Thoracic aorta (tissue), 2 donors: ENCODE data around the gene FCGR3A. TPM values are rescaled to one million over a fixed set of nuclear protein-coding genes. Genes with fewer than 3 reads are reported as not detected.
"Not testable (repeated sequence)": the region's sequence is repeated elsewhere in the genome, so short reads cannot be mapped to it uniquely, and the experiment has no call there.

Experiments used
- ATAC-seq: fragments of 150-250 bp; one replicate; pipeline ENCODE4 v1.8.0; 2017; ENCODE audit warnings: low read depth; ENCODE audit not compliant: insufficient number of reproducible peaks, low FRiP score
- DNase-seq: peaks from one replicate; pipeline ENCODE4 v3.0.0-alpha.2; 2020; ENCODE audit warnings: low spot score
- H3K27ac ChIP-seq, 2 donors: fragments of 200-600 bp; sonication (generic); 1 replicate in 1 of 2; 2 replicates in 1 of 2; pipeline ENCODE4 v1.5.1; 2016; ENCODE audit warnings: mild to moderate bottlenecking in 2 of 2, moderate library complexity in 2 of 2
- H3K27me3 ChIP-seq: fragments of 200-600 bp; sonication (generic); replicated peaks from 2 replicates; pipeline ENCODE4 v1.6.0; 2016; ENCODE audit warnings: mild to moderate bottlenecking; ENCODE audit not compliant: insufficient read depth
- H3K36me3 ChIP-seq: fragments of 200-600 bp; sonication (generic); one replicate; pipeline ENCODE4 v1.5.1; 2016
- H3K4me1 ChIP-seq, 2 donors: fragments of 200-600 bp; sonication (generic); 1 replicate in 1 of 2; 2 replicates in 1 of 2; pipeline versions ENCODE4 v1.5.1 to v1.6.0; 2016; ENCODE audit warnings: low read depth in 2 of 2, mild to moderate bottlenecking in 1 of 2; ENCODE audit not compliant: control insufficient read depth in 1 of 2
- H3K4me3 ChIP-seq: fragments of 200-600 bp; sonication (generic); 2 replicates; pipeline ENCODE4 v1.5.1; 2016; ENCODE audit warnings: mild to moderate bottlenecking
- H3K9me3 ChIP-seq: fragments of 200-600 bp; sonication (generic); 2 replicates; pipeline ENCODE4 v1.5.1; 2016
- CTCF ChIP-seq: fragments of 200-600 bp; sonication (generic); IDR thresholded peaks from one replicate; pipeline ENCODE4 v1.5.1; 2019; ENCODE audit warnings: antibody characterized with exemption
- total RNA-seq, 2 donors: library from RNA; depleted of rRNA; stranded (reverse); fragments of >200 nt; gene quantifications; one replicate each; pipeline versions ENCODE4 v1.1.0 to v1.2.3, GENCODE V29; 2016

FCGR3A gene
- total RNA-seq, 2 donors from 2014 or later = 41.2 to 46.8 TPM

DNA sequence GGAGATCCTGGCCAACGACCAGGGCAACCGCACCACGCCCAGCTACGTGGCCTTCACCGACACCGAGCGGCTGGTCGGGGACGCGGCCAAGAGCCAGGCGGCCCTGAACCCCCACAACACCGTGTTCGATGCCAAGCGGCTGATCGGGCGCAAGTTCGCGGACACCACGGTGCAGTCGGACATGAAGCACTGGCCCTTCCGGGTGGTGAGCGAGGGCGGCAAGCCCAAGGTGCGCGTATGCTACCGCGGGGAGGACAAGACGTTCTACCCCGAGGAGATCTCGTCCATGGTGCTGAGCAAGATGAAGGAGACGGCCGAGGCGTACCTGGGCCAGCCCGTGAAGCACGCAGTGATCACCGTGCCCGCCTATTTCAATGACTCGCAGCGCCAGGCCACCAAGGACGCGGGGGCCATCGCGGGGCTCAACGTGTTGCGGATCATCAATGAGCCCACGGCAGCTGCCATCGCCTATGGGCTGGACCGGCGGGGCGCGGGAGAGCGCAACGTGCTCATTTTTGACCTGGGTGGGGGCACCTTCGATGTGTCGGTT, 24.8 kb downstream of the FCGR3A start:
- ATAC-seq, H3K9me3 ChIP-seq, H3K4me1 ChIP-seq, DNase-seq, H3K36me3 ChIP-seq, H3K27me3 ChIP-seq: not testable (repeated sequence)
- Histone ChIP-seq H3K27ac (peak overlapping the region in 1 of 2 donors; percentile 44), H3K4me3 (peak overlapping the region; percentile 82)

GRCh38 chr1:161523817-161524741, 25.5 kb downstream of the FCGR3A start, which contains the start of gene HSPA6:
HSPA6 (plus strand) TSS chr1:161524540; CDS start chr1:161524659, 119 bp downstream.
- H3K4me3 ChIP-seq = peak within 1 kb of the TSS; percentile 82
- DNase-seq, H3K9me3 ChIP-seq, H3K27me3 ChIP-seq, H3K36me3 ChIP-seq, H3K4me1 ChIP-seq: not testable (repeated sequence)
- peak within 1 kb of the TSS; percentile 73 to 88 for H3K27ac ChIP-seq
- peak; percentile 87 for ATAC-seq

DNA sequence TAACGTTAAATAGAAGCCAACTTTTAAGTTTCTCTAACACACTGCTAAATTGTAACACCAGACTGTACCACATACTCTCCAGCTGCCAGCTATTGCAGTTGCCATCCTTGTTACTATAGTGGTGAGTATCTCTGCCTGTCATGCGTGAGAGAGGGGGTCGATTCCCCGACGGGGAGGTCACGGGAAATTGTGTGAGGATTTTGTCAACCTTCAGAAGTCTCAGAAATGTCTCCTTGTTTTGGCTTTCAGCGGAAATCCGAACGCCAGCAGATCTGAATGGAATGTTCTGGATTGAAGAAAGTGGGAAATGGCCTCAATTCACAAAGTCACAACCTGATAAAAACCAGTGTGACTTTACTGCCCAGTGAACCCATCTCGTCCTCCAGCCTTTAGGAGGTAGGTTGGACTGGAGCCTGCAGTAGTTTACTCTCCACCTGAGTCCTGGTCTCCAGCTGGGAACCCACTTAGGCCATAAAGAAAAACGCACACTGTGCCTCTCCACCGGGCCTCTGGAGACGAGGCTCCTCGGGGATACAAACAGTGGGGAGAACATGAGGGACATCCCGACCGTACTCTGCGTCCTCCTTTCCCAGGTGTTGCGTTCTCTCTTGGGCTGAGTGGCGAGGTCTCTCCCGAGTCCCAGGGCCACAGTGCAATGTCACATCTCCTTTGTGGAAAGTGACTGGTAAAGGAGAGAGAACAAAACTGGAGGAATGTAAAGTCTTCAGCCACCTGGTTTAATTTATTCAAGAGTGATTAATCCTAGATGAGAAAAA, 26.4 kb downstream of the FCGR3A start:
- Histone ChIP-seq H3K4me3 (peak overlapping the region; percentile 82), H3K27ac (peak overlapping the region in 1 of 2 donors; percentile 88)
- ATAC-seq, H3K9me3 ChIP-seq, H3K4me1 ChIP-seq, H3K36me3 ChIP-seq, DNase-seq, H3K27me3 ChIP-seq: not testable (repeated sequence)

DNA sequence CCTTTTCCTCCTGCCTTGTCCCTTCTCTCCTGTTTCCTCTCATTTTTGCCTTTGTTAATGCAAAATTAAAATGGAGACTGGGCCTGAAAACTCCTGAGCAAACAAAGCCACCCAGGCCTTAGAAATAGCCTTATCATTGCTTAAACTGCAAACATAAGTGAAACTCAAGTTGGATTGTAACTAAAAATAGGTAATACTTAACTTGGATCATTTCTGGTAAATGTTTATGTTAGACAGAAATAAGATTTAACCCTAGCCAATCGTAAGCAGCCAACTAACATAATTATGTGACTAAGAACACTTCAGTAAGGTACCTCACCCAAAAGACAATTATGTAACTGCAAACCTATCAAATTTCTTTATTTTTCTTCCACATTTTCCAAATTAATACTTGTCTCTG, 35.7 kb downstream of the FCGR3A start:
- Histone ChIP-seq H3K27ac (peak overlapping the region; percentile 69 to 80), H3K4me1 (peaks cover 9 to 23% of the 10 kb centered on the region in 2 donors)
- H3K9me3 ChIP-seq, DNase-seq, H3K36me3 ChIP-seq, H3K4me3 ChIP-seq, H3K27me3 ChIP-seq, ATAC-seq: not testable (repeated sequence)

GRCh38 chr1:161513448-161513780, 36.2 kb downstream of the FCGR3A start:
- not testable (repeated sequence) for ATAC-seq

GRCh38 chr1:161512636-161513447, 36.8 kb downstream of the FCGR3A start:
- H3K27ac ChIP-seq, H3K9me3 ChIP-seq, H3K27me3 ChIP-seq, H3K36me3 ChIP-seq, DNase-seq, ATAC-seq, H3K4me3 ChIP-seq: not testable (repeated sequence)
- H3K4me1 ChIP-seq = peaks cover 9 to 23% of the 10 kb centered on the region in 2 donors

More at GRCh38 chr1:161513448-161513780, 36.2 kb downstream of the FCGR3A start:
- H3K27ac ChIP-seq = peak overlapping the region; percentile 69 to 80
- H3K4me3 ChIP-seq, H3K9me3 ChIP-seq, H3K36me3 ChIP-seq, DNase-seq, H3K27me3 ChIP-seq: not testable (repeated sequence)
- peaks cover 9 to 23% of the 10 kb centered on the region in 2 donors for H3K4me1 ChIP-seq

DNA sequence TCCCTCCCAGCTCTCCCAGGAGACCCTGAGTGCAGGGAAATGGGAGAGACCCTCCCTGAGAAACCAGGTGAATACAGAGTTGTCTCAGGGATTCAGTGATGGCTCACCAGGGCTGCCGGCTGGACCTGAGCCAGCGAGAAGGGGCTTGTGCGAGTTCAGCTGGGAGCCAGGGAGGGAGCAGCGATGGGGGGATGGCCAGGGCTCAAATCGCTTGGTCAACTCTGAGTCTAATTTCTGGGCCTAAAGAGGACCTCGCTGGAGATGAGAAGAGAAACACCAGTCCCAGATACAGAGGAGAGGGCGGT, 37.9 kb downstream of the FCGR3A start:
- DNase-seq (no peak), ATAC-seq (no peak)
- Histone ChIP-seq H3K27me3 (no peaks in the 10 kb centered on the region), H3K36me3 (no peaks in the 10 kb centered on the region), H3K4me1 (peaks cover 9 to 23% of the 10 kb centered on the region in 2 donors), H3K4me3 (no peak overlapping the region), H3K9me3 (no peaks in the 10 kb centered on the region), H3K27ac (no peak overlapping the region)
- TF ChIP-seq CTCF = no peak
